SU-DHL-6 (cell line): ENCODE results near the gene OR52D1.

Source experiments
- H2AFZ ChIP-seq: fragments of 200-600 bp; sonication (generic); 2 replicates; pipeline ENCODE4 v1.6.1; 2014; ENCODE audit warnings: low read depth, mild to moderate bottlenecking, moderate library complexity, mixed read lengths, antibody characterized with exemption, low read length; ENCODE audit not compliant: severe bottlenecking
- H3F3A ChIP-seq: fragments of 200-600 bp; shearing (Covaris generic); 2 replicates; pipeline ENCODE4 v1.6.0; 2016; ENCODE audit warnings: antibody characterized with exemption, mild to moderate bottlenecking; ENCODE audit not compliant: insufficient read depth
- H3K27ac ChIP-seq: fragments of 200-600 bp; sonication (generic); 2 replicates; pipeline ENCODE4 v1.5.1; 2016; ENCODE audit warnings: low read depth, mild to moderate bottlenecking, low read length, moderate library complexity, mixed read lengths
- H3K27me3 ChIP-seq: fragments of 200-600 bp; sonication (generic), shearing (Covaris generic); 2 replicates; pipeline ENCODE4 v1.6.0; 2014; ENCODE audit warnings: mild to moderate bottlenecking, low read length
- H3K36me3 ChIP-seq: fragments of 200-600 bp; sonication (generic); 2 replicates; pipeline ENCODE4 v1.6.1; 2014; ENCODE audit warnings: mild to moderate bottlenecking, low read length, mixed read lengths
- H3K4me2 ChIP-seq: fragments of 300-600, 200-600 bp; shearing (Covaris generic), sonication (generic); 2 replicates; pipeline ENCODE4 v1.6.0; 2014; ENCODE audit warnings: low read length, low read depth, mild to moderate bottlenecking; ENCODE audit not compliant: poor library complexity, severe bottlenecking
- H3K4me3 ChIP-seq: fragments of 200-600 bp; sonication (generic); 2 replicates; pipeline ENCODE4 v1.5.1; 2014; ENCODE audit warnings: antibody characterized with exemption, low read length, mild to moderate bottlenecking, mixed read lengths; ENCODE audit not compliant: insufficient read depth, poor library complexity, severe bottlenecking
- H3K79me2 ChIP-seq: fragments of 200-600 bp; sonication (generic); 2 replicates; pipeline ENCODE4 v1.6.1; 2014; ENCODE audit warnings: mild to moderate bottlenecking, low read length, moderate library complexity; ENCODE audit not compliant: insufficient read depth
- H3K9ac ChIP-seq: fragments of 200-600 bp; sonication (generic); 2 replicates; pipeline ENCODE4 v1.7.0; 2014; ENCODE audit warnings: mild to moderate bottlenecking, low read length
- H3K9me2 ChIP-seq: fragments of 200-600 bp; sonication (generic); replicated peaks from 2 replicates; pipeline ENCODE4 v1.6.1; 2014; ENCODE audit warnings: low read length; ENCODE audit not compliant: insufficient read depth
- H3K9me3 ChIP-seq: fragments of 200-600 bp; sonication (generic); 2 replicates; pipeline ENCODE4 v1.6.1; 2014; ENCODE audit warnings: low read length, mixed read lengths; ENCODE audit not compliant: insufficient read depth
- H4K20me1 ChIP-seq: fragments of 200-600 bp; sonication (generic); 2 replicates; pipeline ENCODE4 v1.6.1; 2014; ENCODE audit warnings: low read depth, mild to moderate bottlenecking, antibody characterized with exemption, low read length, moderate library complexity, mixed read lengths
- CTCF ChIP-seq: fragments of 200-600 bp; sonication (generic); IDR thresholded peaks from one replicate; pipeline ENCODE4 v1.5.1; 2017; ENCODE audit warnings: antibody characterized with exemption, mild to moderate bottlenecking, low read length, moderate library complexity; ENCODE audit not compliant: insufficient read depth, poor library complexity, severe bottlenecking
- EZH2phosphoT487 ChIP-seq: fragments of 200-600 bp; sonication (generic), shearing (Covaris generic); conservative IDR thresholded peaks from 2 replicates; pipeline ENCODE4 v1.6.1; 2018; ENCODE audit warnings: mild to moderate bottlenecking, antibody characterized with exemption, low read length, moderate library complexity, mixed read lengths

Gene OR52D1

DNA sequence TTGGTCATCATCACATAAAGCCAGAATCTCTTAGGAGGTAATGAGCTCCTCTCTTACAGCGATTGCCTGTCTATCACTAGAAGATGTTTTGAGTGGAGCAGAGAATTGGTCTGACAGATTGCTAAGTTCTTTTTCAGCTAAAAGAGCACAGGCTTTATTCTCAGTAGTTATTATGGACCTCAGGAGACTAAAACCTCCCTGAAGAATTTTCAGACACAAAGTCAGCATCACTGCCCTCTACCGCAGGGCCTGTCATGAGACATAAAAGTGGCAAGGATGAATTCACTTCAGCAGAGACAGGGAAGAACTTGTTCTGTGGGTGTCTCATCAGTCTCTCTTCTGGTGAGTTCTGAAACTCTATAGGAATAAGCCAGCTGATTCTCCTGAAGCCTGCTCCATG is 39.5 kb upstream of the OR52D1 start, which contains the start of gene OR51I2:
Gene OR51I2 (plus strand): TSS at position 301 of the 400 bp plus-strand sequence. CDS start 4,166 bp downstream, outside the sequence.
- H3K9me3 ChIP-seq = no peaks in the 10 kb centered on the region
- no peak within 1 kb of the TSS for H3K4me3 ChIP-seq
- TF ChIP-seq EZH2phosphoT487 (no peak), CTCF (no peak)
- H3K9me2 ChIP-seq = no peaks in the 10 kb centered on the region
- H3K4me2 ChIP-seq = no peak within 1 kb of the TSS
- no peaks in the 10 kb centered on the region for H4K20me1 ChIP-seq
- no peaks in the 10 kb centered on the region for H3K27me3 ChIP-seq
- no peaks in the 10 kb centered on the region for H3F3A ChIP-seq
- no peaks in the 10 kb centered on the region for H3K36me3 ChIP-seq
- no peak within 1 kb of the TSS for H3K9ac ChIP-seq
- H2AFZ ChIP-seq = no peak within 1 kb of the TSS
- H3K27ac ChIP-seq = no peak within 1 kb of the TSS
- H3K79me2 ChIP-seq = no peaks in the 10 kb centered on the region

DNA sequence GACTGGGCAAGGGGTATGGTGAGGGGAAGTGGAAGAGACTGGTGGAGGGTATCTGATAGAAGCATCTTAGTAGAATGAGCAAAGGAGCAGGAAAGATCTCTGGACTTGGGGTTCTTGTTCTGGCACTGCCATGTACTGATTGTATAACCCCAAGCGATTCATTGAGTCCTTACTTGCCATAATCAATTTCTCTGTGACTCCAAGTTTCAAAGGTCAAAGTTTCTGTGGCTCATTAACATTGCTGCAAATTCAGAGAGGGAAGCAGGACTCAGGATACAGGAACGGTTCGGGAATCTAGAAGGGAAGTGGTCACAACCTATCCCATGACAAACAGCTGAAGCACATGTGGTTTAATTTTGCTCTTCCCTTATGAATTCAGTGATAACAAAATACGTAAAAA is 39.1 kb upstream of the OR52D1 start:
- Histone ChIP-seq H3K4me2 (no peak overlapping the region), H3K36me3 (no peaks in the 10 kb centered on the region), H3K9me2 (no peaks in the 10 kb centered on the region), H3K9me3 (no peaks in the 10 kb centered on the region), H4K20me1 (no peaks in the 10 kb centered on the region), H3K79me2 (no peaks in the 10 kb centered on the region), H3K27me3 (no peaks in the 10 kb centered on the region), H3F3A (no peaks in the 10 kb centered on the region), H2AFZ (no peak overlapping the region), H3K4me3 (no peak overlapping the region), H3K9ac (no peak overlapping the region), H3K27ac (no peak overlapping the region)
- TF ChIP-seq EZH2phosphoT487 (no peak), CTCF (no peak)

DNA sequence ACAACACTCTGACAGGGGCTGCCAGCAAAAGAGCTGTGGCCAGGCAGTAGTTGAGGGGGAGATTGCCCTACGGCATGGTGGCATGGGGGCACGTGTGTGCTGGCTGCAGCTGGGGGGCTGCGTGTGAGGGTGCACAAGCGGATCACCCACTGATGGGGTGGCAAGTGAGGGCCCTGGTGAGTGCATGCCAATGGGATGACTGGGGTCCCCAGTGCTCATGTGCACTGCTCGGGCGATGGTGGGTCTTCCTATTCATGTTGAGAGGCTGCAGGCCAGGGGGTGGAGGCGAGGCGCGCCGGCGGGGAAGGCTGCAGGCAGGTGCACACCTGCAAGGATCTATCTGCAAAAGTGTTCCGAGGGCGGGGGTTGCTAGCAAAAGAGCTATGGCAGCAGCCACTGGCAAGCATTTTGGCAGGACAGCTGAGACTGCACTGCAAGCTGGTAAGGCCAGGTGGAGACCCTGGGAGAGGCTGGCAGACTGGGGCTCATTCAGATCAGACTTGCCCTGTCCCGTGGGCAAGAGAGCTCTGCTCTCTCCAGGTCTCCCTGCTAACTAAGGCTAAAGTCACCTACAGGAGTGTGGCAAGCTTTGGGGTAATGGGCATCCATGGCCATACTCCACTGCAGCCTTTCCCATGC is 27.4 kb upstream of the OR52D1 start:
- Histone ChIP-seq H3K9me3 (no peaks in the 10 kb centered on the region), H3K9me2 (no peaks in the 10 kb centered on the region), H3K27me3 (no peaks in the 10 kb centered on the region), H3K4me3 (no peak overlapping the region), H3K9ac (no peak overlapping the region), H3K79me2 (no peaks in the 10 kb centered on the region), H3F3A (no peaks in the 10 kb centered on the region), H3K27ac (no peak overlapping the region), H3K36me3 (no peaks in the 10 kb centered on the region), H2AFZ (no peak overlapping the region), H3K4me2 (no peak overlapping the region), H4K20me1 (no peaks in the 10 kb centered on the region)
- no peak for TF ChIP-seq EZH2phosphoT487

DNA sequence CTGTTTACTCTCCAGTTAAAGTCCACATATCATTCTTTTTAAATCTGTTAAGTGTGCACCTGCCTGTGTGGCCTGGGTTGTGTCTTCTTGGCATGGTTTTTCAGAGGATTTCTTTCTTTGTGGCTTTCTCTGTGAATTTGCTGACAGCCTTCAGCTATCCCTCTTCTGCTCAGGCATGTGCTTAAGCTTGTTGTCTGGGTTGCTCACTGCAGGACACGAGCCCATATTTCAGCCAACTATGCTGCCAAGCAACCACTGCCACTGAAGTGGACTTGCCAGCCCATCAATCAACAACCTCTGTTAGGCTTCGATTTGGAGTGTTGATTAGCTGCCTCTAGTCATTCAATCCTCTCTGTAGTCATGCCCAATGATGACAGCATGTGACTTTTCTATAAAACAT is 21.0 kb upstream of the OR52D1 start:
- H3F3A ChIP-seq = no peaks in the 10 kb centered on the region
- no peaks in the 10 kb centered on the region for H3K36me3 ChIP-seq
- no peaks in the 10 kb centered on the region for H3K79me2 ChIP-seq
- no peaks in the 10 kb centered on the region for H4K20me1 ChIP-seq
- H3K27ac ChIP-seq = no peak overlapping the region
- no peak overlapping the region for H2AFZ ChIP-seq
- no peak overlapping the region for H3K4me2 ChIP-seq
- no peaks in the 10 kb centered on the region for H3K27me3 ChIP-seq
- H3K9me3 ChIP-seq = no peaks in the 10 kb centered on the region
- H3K4me3 ChIP-seq = no peak overlapping the region
- H3K9ac ChIP-seq = no peak overlapping the region
- H3K9me2 ChIP-seq = no peaks in the 10 kb centered on the region
- TF ChIP-seq EZH2phosphoT487 (no peak), CTCF (no peak)
